Mesendoderm (in vitro differentiated cells): ENCODE measurements around the gene RAPGEF4.
"Not testable (repeated sequence)": the region's sequence is repeated elsewhere in the genome, so short reads cannot be mapped to it uniquely, and the experiment has no call there.

Experiments used
- DNase-seq: peaks from one replicate; pipeline ENCODE4 v3.0.0; 2013
- H2AK5ac ChIP-seq: 2 replicates; pipeline ENCODE4 v1.6.1; 2013; ENCODE audit warnings: low read length, inconsistent platforms
- H2BK120ac ChIP-seq: 2 replicates; pipeline ENCODE4 v1.6.1; 2013; ENCODE audit warnings: low read depth, mild to moderate bottlenecking, low read length, moderate library complexity, mixed read lengths
- H2BK15ac ChIP-seq: replicated peaks from 2 replicates; pipeline ENCODE4 v1.6.1; 2013; ENCODE audit warnings: low read depth, mild to moderate bottlenecking, moderate library complexity
- H2BK5ac ChIP-seq: 2 replicates; pipeline ENCODE4 v1.6.1; 2013; ENCODE audit warnings: low read length, inconsistent platforms
- H3K18ac ChIP-seq: 2 replicates; pipeline ENCODE4 v1.6.1; 2013; ENCODE audit warnings: mild to moderate bottlenecking, low read length, mixed read lengths
- H3K23ac ChIP-seq: one replicate; pipeline ENCODE4 v1.6.1; 2013; ENCODE audit warnings: low read length
- H3K27ac ChIP-seq: 2 replicates; pipeline ENCODE4 v1.5.1; 2013; ENCODE audit warnings: low read depth, mild to moderate bottlenecking, inconsistent platforms, low read length, moderate library complexity
- H3K27me3 ChIP-seq: 2 replicates; pipeline ENCODE4 v1.6.1; 2013; ENCODE audit warnings: low read length, control low read depth, mild to moderate bottlenecking, inconsistent platforms; ENCODE audit not compliant: insufficient read depth, poor library complexity
- H3K36me3 ChIP-seq: 2 replicates; pipeline ENCODE4 v1.6.1; 2013; ENCODE audit warnings: low read length, inconsistent platforms; ENCODE audit not compliant: control insufficient read depth, insufficient read depth
- H3K4ac ChIP-seq: one replicate; pipeline ENCODE4 v1.6.1; 2013; ENCODE audit warnings: low read depth, mild to moderate bottlenecking, low read length, moderate library complexity
- H3K4me1 ChIP-seq: 2 replicates; pipeline ENCODE4 v1.6.1; 2013; ENCODE audit warnings: low read depth, low read length, inconsistent platforms; ENCODE audit not compliant: control insufficient read depth
- H3K4me2 ChIP-seq: 2 replicates; pipeline ENCODE4 v1.6.1; 2013; ENCODE audit warnings: low read length
- H3K4me3 ChIP-seq: 2 replicates; pipeline ENCODE4 v1.5.1; 2013; ENCODE audit warnings: mild to moderate bottlenecking, low read length
- H3K56ac ChIP-seq: one replicate; pipeline ENCODE4 v1.6.1; 2013; ENCODE audit warnings: low read length
- H3K79me1 ChIP-seq: 2 replicates; pipeline ENCODE4 v1.6.1; 2013; ENCODE audit warnings: low read length, inconsistent platforms
- H3K79me2 ChIP-seq: 2 replicates; pipeline ENCODE4 v1.6.1; 2013; ENCODE audit warnings: mild to moderate bottlenecking, low read length; ENCODE audit not compliant: control insufficient read depth, insufficient read depth
- H3K9ac ChIP-seq: 2 replicates; pipeline ENCODE4 v1.6.1; 2013; ENCODE audit warnings: low read length, inconsistent platforms
- H4K5ac ChIP-seq: one replicate; pipeline ENCODE4 v1.6.1; 2013; ENCODE audit warnings: low read length
- H4K8ac ChIP-seq: one replicate; pipeline ENCODE4 v1.6.1; 2013; ENCODE audit warnings: low read depth, mild to moderate bottlenecking, control low read depth, low read length, moderate library complexity
- WGBS: extraction: QIAGEN DNeasy Blood & Tissue Kit; methylation state at CpG from one replicate; pipeline ENCODE4 v1.1.7; 2013; ENCODE audit warnings: low lambda C conversion rate, missing lambda C conversion rate; ENCODE audit not compliant: insufficient coverage; ENCODE audit errors: extremely low coverage; 5-methylcytosine and 5-hydroxymethylcytosine counted together

Gene RAPGEF4

DNA sequence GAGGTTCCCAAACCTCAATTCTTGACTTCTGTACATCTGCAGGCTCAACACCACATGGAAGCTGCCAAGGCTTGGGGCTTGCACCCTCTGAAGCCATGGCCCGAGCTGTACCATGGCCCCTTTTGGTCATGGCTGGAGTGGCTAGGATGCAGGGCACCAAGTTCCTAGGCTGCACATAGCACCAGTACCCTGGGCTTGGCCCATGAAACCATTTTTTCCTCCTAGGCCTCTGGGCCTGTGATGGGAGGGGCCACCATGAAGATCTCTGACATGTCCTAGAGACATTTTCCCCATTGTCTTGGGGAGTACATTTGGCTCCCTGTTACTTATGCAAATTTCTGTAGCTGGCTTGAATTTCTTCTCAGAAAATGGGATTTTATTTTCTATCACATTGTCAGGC, 67.7 kb downstream of the RAPGEF4 start:
- H3K9ac ChIP-seq, H3K4ac ChIP-seq, H3K79me1 ChIP-seq, H3K27ac ChIP-seq, DNase-seq, H3K27me3 ChIP-seq, H3K4me1 ChIP-seq, H4K8ac ChIP-seq, H3K23ac ChIP-seq, H2BK15ac ChIP-seq, H3K79me2 ChIP-seq, H2BK120ac ChIP-seq, H4K5ac ChIP-seq, H3K4me3 ChIP-seq, H3K4me2 ChIP-seq, H3K36me3 ChIP-seq, H3K18ac ChIP-seq, H2BK5ac ChIP-seq, H3K56ac ChIP-seq, H2AK5ac ChIP-seq: not testable (repeated sequence)
- WGBS, result no CpG with 5 or more reads among the region's 1 CpG

DNA sequence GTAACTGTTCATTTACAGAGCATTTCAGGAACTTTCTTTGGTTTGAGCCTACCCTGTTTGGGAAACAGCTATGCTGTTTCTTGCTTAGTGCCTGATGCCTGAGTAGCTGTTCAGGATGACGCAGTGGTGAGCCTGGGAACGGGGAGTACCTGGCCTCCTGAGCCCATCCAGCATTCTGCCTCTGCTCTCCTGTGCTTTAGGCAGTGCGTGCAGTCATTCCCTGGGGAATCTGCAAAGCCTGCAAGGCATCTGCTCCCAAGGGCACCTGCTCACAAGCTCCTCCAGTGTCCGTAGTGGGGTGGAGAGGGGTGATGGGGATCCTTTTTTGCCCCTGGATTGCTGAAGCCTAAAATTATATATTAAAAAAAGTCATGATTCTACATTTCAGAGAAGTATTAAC, 68.8 kb downstream of the RAPGEF4 start:
- H3K56ac ChIP-seq, result no peak overlapping the region
- no peak overlapping the region for H3K4ac ChIP-seq
- H2BK15ac ChIP-seq, result no peak overlapping the region
- H2BK120ac ChIP-seq, result no peak overlapping the region
- H3K4me2 ChIP-seq, result no peak overlapping the region
- H3K23ac ChIP-seq, result no peak overlapping the region
- no peaks in the 10 kb centered on the region for H3K4me1 ChIP-seq
- no peak overlapping the region for H2AK5ac ChIP-seq
- no peaks in the 10 kb centered on the region for H3K36me3 ChIP-seq
- no peak overlapping the region for H3K27ac ChIP-seq
- no CpG with 5 or more reads among the region's 4 CpGs for WGBS
- H2BK5ac ChIP-seq, result no peak overlapping the region
- no peak overlapping the region for H3K18ac ChIP-seq
- no peaks in the 10 kb centered on the region for H3K27me3 ChIP-seq
- no peak overlapping the region for H3K9ac ChIP-seq
- H4K8ac ChIP-seq, result no peak overlapping the region
- no peak overlapping the region for H3K4me3 ChIP-seq
- no peaks in the 10 kb centered on the region for H3K79me1 ChIP-seq
- H4K5ac ChIP-seq, result no peak overlapping the region
- no peaks in the 10 kb centered on the region for H3K79me2 ChIP-seq
- DNase-seq, result no peak

DNA sequence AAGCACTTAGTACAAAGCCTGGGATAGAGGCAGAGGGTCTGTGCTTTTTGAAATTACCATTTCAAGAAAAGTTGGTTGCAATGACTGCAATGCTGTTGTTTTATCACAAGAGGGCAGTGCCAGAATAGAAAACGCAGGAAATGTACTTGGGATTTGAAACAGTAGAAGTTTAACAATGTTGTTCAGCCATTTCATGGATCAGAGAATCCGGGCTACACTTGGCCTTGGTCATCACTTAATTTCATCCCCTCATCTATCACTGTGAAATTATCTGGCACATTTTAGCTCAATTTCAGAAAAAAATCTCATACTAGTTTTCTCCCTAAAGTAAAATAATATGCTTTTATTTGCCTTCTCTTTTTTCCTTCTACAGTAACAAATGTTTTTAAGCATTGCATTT, 70.8 kb downstream of the RAPGEF4 start:
- no peaks in the 10 kb centered on the region for H3K4me1 ChIP-seq
- H3K79me1 ChIP-seq, result no peaks in the 10 kb centered on the region
- H3K9ac ChIP-seq, result no peak overlapping the region
- H3K18ac ChIP-seq, result no peak overlapping the region
- H3K4me2 ChIP-seq, result no peak overlapping the region
- H4K5ac ChIP-seq, result no peak overlapping the region
- no peak overlapping the region for H3K4me3 ChIP-seq
- no peaks in the 10 kb centered on the region for H3K36me3 ChIP-seq
- H2BK120ac ChIP-seq, result no peak overlapping the region
- no peak overlapping the region for H2BK5ac ChIP-seq
- H3K56ac ChIP-seq, result no peak overlapping the region
- H3K79me2 ChIP-seq, result no peaks in the 10 kb centered on the region
- H3K27me3 ChIP-seq, result no peaks in the 10 kb centered on the region
- no peak overlapping the region for H3K23ac ChIP-seq
- DNase-seq, result peak; percentile 66
- no peak overlapping the region for H3K27ac ChIP-seq
- WGBS, result no CpG with 5 or more reads among the region's 2 CpGs
- H4K8ac ChIP-seq, result no peak overlapping the region
- no peak overlapping the region for H2AK5ac ChIP-seq
- no peak overlapping the region for H3K4ac ChIP-seq
- H2BK15ac ChIP-seq, result no peak overlapping the region

DNA sequence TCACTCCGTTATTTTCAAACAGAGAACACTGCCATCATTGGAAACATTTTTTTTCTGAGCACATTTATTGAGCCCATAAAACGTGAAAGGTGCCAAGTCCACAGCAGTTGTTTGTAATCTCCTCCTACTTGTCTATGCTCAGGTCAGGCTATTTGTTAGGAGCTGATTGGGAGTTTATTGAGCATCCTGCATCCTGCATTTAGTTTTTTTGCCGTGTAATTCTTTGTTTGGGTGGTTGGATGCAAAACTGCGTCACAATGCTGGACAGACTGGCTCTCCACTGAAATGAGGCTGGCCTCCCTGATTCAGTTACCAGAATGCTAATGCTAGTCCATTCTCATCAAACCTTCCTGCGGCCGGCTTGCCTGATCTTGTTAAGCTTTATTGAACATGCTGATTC, 71.4 kb downstream of the RAPGEF4 start:
- Histone ChIP-seq H3K56ac (no peak overlapping the region), H3K4me2 (no peak overlapping the region), H2BK120ac (no peak overlapping the region), H3K27me3 (no peaks in the 10 kb centered on the region), H3K18ac (no peak overlapping the region), H3K27ac (no peak overlapping the region), H2AK5ac (no peak overlapping the region), H3K36me3 (no peaks in the 10 kb centered on the region), H4K5ac (no peak overlapping the region), H3K79me2 (no peaks in the 10 kb centered on the region), H2BK15ac (no peak overlapping the region), H3K9ac (no peak overlapping the region), H2BK5ac (no peak overlapping the region), H4K8ac (no peak overlapping the region), H3K4ac (no peak overlapping the region), H3K23ac (no peak overlapping the region), H3K4me1 (no peaks in the 10 kb centered on the region), H3K79me1 (no peaks in the 10 kb centered on the region), H3K4me3 (no peak overlapping the region)
- DNase-seq, result no peak
- no CpG with 5 or more reads among the region's 6 CpGs for WGBS

DNA sequence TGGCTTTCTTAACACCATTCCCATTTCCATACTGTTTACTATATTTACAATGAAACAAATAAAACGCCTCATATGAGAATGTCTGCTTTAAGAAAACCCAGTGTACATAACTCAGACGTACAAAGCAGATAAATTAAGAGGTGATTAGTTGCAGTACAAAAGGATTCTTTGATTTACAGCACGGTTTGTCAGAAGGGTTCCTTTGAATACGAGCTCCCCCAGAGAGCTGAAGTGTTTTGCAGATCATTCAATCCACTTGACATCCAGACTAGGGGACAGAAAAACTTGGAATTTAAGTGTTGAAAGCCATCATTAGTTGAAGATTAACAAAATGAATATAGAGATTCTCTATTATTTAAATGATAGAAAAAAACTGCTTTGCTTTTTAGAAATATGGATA, 72.5 kb downstream of the RAPGEF4 start:
- Histone ChIP-seq H3K18ac (no peak overlapping the region), H3K27ac (no peak overlapping the region)
- no CpG with 5 or more reads among the region's 4 CpGs for WGBS

DNA sequence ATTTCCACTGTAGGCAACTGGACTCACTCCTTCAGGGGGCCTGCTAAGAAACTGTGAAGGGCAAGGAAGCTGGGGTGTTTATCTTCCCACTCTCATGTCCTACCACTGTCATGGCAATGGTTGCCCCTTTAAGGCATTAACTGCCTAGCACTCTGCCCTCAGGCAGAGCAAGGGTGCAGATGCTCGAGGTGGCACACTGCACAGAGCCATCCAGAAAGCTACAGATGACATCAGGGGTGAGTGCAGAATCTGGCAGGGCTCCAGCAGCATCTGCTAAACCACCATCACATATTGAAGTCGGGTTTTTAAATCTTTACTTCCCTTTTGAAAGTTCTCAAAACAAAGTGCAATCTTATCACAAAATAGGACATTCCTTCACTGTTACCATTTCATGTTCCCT, 75.4 kb downstream of the RAPGEF4 start:
- Histone ChIP-seq H2BK120ac (no peak overlapping the region), H3K36me3 (no peaks in the 10 kb centered on the region), H3K4ac (no peak overlapping the region), H3K27ac (no peak overlapping the region), H3K4me2 (no peak overlapping the region), H3K4me3 (no peak overlapping the region), H3K27me3 (no peaks in the 10 kb centered on the region), H3K79me1 (no peaks in the 10 kb centered on the region), H4K5ac (no peak overlapping the region), H3K18ac (no peak overlapping the region), H3K23ac (no peak overlapping the region), H3K56ac (no peak overlapping the region), H3K4me1 (no peaks in the 10 kb centered on the region), H2BK5ac (no peak overlapping the region), H3K79me2 (no peaks in the 10 kb centered on the region), H3K9ac (no peak overlapping the region), H4K8ac (no peak overlapping the region), H2AK5ac (no peak overlapping the region), H2BK15ac (no peak overlapping the region)
- DNase-seq, result no peak
- no CpG with 5 or more reads among the region's 2 CpGs for WGBS

More for the DNA sequence above, 72.5 kb downstream of the RAPGEF4 start:
- H3K4me3 ChIP-seq, result no peak overlapping the region
- DNase-seq, result no peak
- no peak overlapping the region for H3K4ac ChIP-seq
- H3K56ac ChIP-seq, result no peak overlapping the region
- H3K79me1 ChIP-seq, result no peaks in the 10 kb centered on the region
- no peak overlapping the region for H2BK15ac ChIP-seq
- H3K23ac ChIP-seq, result no peak overlapping the region
- H4K5ac ChIP-seq, result no peak overlapping the region
- no peaks in the 10 kb centered on the region for H3K79me2 ChIP-seq
- H2BK120ac ChIP-seq, result no peak overlapping the region
- H3K36me3 ChIP-seq, result no peaks in the 10 kb centered on the region
- no peak overlapping the region for H2AK5ac ChIP-seq
- H3K4me1 ChIP-seq, result no peaks in the 10 kb centered on the region
- H2BK5ac ChIP-seq, result no peak overlapping the region
- no peaks in the 10 kb centered on the region for H3K27me3 ChIP-seq
- no peak overlapping the region for H4K8ac ChIP-seq
- no peak overlapping the region for H3K4me2 ChIP-seq
- no peak overlapping the region for H3K9ac ChIP-seq
